Measurements from ENCODE around the gene ARMC6.

DNA sequence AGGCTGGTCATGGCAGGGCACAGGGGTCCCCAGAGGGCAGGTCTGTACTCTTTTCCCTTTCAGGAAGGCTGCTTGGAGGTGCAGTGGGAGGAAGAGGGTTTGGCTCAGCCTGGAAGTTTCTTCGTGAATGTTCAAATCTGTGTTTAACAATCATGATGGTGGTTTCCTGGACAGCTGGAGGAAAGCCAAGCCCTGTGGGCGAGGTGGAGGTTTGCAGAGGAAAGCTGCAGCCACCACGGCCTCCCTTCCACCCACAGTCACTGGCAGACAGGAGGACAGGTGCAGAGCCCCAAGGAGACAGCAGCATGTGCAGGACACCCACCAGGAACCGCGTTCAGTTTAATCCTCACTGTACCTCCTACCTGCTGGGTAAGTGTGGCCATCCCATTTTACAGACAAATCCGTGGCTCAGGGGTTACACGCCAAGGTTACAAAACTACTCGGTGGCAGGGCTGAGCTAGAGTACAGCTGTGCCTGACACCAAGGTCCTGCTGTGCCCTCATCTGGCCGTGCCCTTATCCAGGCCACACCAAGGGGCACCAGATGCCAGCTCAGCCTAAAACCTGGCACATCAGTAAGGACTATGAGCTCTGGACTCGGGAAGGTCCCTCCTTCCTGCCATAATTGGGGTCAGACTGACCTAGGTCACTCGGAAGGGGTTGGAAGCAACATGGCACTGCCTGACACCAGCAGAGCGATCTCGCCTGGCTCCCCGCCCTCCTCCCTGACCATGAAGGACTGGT is 34.2 kb upstream of the ARMC6 start:
- TF ChIP-seq, protein P1, sequence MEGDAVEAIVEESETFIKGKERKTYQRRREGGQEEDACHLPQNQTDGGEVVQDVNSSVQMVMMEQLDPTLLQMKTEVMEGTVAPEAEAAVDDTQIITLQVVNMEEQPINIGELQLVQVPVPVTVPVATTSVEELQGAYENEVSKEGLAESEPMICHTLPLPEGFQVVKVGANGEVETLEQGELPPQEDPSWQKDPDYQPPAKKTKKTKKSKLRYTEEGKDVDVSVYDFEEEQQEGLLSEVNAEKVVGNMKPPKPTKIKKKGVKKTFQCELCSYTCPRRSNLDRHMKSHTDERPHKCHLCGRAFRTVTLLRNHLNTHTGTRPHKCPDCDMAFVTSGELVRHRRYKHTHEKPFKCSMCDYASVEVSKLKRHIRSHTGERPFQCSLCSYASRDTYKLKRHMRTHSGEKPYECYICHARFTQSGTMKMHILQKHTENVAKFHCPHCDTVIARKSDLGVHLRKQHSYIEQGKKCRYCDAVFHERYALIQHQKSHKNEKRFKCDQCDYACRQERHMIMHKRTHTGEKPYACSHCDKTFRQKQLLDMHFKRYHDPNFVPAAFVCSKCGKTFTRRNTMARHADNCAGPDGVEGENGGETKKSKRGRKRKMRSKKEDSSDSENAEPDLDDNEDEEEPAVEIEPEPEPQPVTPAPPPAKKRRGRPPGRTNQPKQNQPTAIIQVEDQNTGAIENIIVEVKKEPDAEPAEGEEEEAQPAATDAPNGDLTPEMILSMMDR (IDR thresholded peaks at IDR 0.05), result no peak
- no peak for TF ChIP-seq POLR2A (IDR thresholded peaks at IDR 0.05)
